ENCODE results near the gene UBB. TPM values are rescaled to one million over a fixed set of nuclear protein-coding genes. Genes with fewer than 3 reads are reported as not detected.
A peak's percentile ranks its signal among the peaks of the same experiment; 100 is the strongest.
"Not testable (repeated sequence)": the region's sequence is repeated elsewhere in the genome, so short reads cannot be mapped to it uniquely, and the experiment has no call there.

The UBB gene
- total RNA-seq, 1 donor from 2014 or later = 475 TPM

- ATAC-seq = peak; percentile 52
These were observed 3.0 kb upstream of the UBB start for GRCh38 chr17:16377941-16378341.

- peak; percentile 90 for ATAC-seq
These were observed 2.1 kb upstream of the UBB start for GRCh38 chr17:16378636-16379282.

DNA sequence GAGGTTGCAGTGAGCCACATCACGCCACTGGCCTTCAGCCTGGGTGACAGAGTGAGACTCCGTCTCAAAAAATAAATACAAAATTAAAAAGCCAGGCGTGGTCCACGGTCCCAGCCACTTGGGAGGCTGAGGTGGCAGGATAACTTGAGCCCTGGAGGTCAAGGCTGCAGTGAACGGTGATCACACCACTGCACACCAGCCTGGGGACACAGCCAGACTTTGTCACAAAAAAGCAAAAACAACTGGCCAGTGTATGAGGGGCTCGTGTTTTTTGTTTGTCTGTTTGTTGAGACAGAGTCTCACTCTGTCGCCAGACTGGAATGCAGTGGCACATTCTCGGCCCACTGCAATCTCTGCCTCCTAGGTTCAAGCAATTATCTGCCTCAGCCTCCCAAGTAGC lies 1.2 kb upstream of the UBB start:
- no peak for ATAC-seq

- no peak for ATAC-seq
These were observed 567 bp downstream of the UBB start for GRCh38 chr17:16381496-16381820.

GRCh38 chr17:16383216-16383615 lies 2.3 kb downstream of the UBB start:
- ATAC-seq = no peak

- ATAC-seq = no peak
These were observed 2.9 kb downstream of the UBB start for GRCh38 chr17:16383772-16384287.

- no peak for ATAC-seq
These were observed 3.7 kb downstream of the UBB start for GRCh38 chr17:16384557-16384956.

- ATAC-seq = peak; percentile 13
These were observed 5.2 kb downstream of the UBB start for GRCh38 chr17:16386126-16386507.

- ATAC-seq = no peak
These were observed 10.6 kb downstream of the UBB start for GRCh38 chr17:16391451-16391850.

DNA sequence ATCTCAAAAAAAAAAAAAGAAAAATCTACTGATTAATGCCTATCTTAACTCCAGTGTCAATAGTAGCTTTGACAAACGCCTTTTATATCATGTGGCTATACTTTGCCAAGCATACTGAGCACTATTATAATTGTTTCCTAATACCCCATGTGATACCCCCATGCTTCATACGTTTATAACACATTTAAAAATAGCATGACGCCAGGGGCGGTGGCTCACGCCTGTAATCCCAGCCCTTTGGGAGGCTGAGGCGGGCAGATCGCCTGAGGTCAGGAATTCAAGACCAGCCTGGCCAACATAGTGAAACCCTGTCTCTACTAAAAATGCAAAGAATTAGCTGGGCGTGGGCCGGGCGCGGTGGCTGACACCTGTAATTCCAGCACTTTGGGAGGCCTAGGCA lies 11.6 kb downstream of the UBB start:
- ATAC-seq = not testable (repeated sequence)

DNA sequence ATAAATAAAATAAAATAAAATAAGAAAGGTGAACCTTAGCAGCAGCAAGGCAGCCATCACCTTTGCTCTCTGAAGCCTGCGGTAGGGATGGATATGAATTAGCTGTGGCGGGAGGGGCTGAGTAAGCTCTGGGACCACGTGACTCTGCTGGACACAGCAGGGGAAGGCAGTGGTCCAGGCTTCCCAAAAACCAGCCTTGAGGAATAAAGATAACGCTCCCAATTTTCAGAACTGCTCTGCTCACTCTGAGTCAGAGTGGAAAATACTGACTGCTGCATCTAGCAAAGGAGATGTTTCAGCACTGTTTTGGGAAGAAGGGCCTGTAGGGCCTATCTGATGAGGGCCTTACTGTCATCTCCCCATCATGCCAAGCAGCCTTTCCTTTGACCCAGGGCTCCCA lies 15.0 kb downstream of the UBB start:
- not testable (repeated sequence) for ATAC-seq

DNA sequence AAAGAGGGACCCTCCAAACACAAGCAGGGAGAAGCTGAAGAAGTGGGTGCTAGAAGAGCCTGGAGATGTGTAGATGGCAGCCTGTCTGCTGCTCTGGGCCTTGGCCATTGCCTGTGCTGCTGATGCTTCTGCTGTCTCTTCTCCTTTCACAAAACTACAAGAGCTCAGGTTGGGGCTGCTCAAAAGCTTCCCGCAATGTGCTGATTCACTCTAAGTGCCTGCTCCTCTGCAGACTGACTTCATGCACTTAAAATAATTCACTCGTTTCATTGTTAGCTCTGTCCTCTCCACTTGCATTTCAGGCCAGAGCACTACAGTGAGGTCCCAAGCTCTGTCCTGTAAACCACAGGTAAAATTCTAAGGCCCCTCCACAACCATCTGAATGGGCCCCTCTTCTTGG lies 15.8 kb downstream of the UBB start:
- ATAC-seq = not testable (repeated sequence)

DNA sequence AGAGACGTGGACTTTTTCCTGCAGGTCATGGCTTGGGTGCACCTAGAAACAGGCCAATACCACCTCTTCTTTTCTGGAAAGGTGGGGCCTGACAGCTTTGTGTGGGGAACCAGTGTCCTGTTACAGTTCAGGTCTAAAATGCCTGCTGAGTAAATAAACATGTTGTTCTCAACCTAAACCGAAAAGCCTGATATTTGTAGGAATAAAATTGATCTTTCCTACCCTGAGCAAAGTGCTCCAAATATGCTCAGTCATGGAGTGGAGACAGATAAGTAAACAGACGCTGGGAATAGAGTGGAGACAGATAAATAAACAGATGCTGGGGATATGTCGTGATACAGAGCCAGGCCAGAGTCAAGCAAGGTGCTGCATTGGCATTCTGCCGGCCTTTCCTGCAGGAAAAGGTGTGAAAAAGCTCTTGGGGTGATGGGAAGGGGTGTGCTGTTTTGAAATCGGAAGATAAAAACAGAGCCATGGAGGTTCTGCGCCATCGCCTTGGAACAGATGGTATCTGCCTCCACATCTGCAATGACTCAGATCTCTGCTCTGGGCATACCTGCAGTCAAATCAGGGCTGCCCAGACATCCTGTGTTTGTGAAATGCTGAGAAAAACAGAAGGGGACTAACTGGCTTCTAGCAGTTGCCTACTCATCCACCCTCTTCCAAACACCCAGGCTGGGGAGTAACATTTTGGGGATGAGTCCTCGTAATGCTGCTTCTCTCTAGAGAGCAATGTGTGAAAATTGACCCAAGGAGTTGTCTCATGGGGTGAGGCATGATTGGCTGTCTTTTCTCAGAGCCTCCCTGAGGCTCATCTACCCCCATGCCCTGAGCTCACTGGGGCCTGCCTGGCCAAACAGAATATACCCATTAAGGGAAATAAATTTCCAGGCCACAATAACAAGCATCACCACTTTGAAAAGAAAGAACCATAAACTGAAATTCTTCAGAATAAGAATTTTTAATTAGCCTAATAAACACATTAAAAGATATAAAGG lies 17.7 kb downstream of the UBB start:
- peak; percentile 35 for ATAC-seq

DNA sequence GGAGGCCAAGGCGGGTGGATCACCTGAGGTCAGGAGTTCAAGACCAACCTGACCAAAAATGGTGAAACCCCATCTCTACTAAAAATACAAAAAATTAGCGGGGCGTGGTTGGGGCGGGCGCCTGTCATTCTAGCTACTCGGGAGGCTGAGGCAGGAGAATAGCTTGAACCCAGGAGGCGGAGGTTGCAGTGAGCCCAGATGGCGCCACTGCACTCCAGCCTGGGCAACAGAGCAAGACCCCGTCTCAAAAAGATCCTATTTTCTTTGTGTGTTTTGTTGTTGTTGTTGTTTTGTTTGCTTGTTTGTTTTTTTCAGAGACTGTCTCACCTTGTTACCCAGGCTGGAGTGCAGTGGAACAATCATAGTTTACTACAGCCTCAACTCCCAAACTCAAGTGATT lies 23.0 kb downstream of the UBB start:
- ATAC-seq = not testable (repeated sequence)

DNA sequence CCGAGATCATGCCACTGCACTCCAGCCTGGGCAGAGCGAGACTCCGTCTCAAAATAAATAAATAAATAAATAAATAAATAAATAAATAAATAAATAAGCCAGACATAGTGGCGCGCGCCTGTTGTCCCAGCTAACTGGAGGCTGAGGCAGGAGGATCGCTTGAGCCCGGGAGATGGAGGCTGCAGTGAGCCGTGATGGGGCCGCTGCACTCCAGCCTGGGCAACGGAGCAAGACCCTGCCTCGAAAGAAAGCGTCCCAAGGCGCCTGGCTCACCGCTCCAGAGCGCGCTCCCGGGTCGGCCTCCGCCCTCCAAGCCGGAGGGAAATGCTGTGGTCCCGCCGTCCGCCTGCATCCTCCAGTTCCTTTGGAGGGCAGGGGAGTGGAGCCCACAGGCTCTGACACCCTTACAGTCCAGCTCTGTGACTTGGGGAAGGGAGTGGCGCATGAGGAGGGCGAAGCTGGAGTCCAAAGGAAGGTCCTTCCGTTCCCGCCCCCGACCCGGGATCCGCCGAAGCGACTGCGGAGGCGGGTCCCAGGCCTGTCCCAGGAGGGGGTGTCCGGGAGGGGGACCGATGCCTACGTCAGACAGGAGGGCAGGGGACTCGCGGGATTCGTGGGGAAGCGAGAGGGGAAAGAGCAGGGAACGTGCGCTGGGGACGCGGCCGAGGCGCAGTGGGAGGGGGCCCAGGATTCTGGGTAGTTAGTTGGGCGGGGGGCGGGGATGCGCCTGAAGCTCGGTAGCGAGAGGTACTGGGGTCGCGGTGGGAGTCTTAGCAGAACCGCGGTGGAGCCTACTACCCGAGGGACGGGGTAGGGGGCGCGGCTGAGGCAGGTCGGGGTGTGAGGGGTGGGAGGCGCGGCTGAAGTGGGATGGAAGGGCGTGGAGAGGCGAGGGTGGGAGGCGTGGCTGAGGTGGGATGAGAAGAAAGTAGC lies 26.1 kb downstream of the UBB start:
- ATAC-seq = peak; percentile 33

DNA sequence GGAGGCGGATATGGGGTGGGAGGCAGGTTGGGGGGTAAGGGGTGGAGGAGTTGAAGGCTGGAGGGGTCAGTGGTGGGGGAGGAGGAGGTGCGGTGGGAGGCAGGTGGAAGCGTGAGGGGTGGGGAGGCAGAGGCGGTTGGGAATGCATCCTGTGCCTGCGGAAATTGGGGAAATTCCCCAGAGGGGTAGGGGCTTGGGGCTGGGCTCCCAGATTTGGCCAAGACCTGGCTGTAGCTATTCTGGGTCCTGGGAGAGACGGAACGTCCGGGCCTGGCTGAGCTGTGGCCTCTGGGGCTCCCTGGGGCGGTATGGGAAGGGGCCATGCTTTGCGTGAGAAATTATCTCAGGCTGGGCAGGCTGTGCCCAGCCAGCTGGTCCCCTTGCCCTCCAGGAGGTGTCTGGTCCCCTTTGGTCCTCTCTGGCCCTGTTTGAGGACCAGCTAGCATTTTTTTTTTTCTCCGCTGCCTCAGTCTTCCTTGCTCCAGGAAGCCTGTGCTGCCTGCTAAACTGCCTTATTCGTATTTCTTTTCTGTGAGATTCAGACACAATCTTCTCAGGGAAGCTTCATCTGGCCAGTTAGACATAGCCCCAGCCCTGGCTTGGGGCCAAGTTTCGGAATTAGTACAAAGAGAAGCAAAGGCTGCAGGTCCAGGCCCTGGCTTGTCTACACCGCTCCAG lies 27.2 kb downstream of the UBB start:
- peak; percentile 44 for ATAC-seq

DNA sequence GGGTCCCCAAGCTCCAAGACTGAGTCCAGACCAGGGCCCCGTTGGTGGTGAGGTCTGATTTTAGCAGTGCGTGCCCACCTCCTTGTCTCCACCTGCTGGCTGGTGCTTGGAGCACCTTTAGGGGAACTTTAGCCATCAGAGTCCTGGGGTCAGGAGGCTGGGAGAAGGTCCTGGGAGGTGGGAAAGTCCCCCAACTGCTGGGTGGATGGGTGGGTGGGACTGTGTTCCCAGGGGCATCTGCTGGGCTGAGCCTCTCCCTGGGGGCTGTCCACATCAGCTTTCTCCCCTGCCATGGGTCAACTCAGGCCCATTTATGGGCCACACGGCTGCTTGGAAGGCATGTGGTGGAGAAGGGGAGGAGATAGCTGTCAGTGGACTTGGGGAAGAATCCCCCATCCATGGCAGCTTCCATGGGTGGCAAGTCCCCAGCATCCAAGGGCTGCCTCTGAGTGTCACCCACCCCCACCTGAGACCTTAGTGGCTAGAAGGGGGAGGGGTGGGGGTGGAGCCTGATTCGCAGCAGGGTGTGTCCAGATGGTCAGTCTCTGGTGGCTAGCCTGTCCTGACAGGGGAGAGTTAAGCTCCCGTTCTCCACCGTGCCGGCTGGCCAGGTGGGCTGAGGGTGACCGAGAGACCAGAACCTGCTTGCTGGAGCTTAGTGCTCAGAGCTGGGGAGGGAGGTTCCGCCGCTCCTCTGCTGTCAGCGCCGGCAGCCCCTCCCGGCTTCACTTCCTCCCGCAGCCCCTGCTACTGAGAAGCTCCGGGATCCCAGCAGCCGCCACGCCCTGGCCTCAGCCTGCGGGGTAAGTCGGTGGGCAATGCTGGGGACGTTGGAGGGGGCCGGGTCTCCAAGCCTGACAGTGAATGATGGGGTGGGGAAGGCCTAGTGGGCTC lies 34.4 kb downstream of the UBB start, which contains the start of gene TRPV2:
Gene TRPV2, plus strand, starts transcription at position 541 of the 894 bp plus-strand sequence. CDS start 2,098 bp downstream, outside the sequence.
- peak; percentile 25 for ATAC-seq

GRCh38 chr17:16417399-16417798 lies 36.5 kb downstream of the UBB start:
- no peak for ATAC-seq

DNA sequence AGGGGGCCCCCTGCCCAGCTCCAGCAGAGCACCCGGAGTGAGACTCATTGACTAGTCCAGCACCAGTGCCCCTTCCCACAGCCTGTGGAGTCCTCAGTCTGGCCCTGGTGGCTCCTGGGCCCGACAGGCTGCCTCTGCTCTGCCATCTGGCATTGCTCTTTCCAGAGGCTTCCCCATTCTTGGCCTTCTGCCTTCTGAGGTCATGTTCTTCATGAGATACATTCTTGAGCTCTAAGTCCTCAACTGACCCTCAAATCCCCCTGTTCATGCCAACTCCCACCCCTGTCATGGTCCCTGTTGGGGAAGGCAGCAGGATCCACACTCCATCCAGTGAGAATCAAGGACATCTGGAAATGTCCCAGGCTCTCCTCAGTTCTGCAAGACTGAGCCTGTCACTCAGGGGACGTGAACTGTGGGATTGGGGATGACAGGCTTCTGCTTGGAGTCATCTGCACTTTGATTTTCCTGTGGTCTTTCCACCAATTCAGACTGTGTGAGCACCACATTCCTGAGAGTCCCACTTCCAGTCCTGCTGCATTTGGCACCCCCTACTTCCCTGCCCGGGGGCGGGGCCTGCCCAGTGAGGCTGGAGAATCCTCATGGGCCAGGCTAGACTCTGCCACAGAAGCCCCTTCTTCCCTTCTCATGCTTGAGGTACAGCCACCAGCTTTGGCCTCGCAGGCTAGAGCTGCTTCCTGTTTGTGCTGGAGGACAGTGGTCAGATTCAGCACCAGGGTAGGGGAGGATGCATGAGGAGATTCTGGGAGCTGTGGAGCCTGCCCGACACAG lies 37.2 kb downstream of the UBB start:
- no peak for ATAC-seq

DNA sequence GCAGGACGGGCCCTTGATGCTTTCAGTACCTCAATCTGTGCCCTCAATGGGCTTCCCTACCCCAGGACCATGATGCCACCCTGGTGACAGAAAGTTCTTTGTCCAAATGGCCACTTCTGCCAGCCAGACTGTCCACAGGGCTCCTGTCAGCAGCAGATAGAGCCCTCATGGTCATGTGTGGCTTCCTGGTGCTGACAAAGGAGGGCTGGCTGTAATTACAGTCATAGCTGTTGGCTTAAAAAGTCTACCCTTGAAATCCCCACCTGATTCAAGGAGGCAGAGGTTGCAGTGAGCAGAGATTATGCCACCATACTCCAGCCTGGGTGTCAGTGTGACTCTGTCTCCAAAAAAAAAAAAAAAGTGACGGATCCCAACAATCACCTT lies 37.8 kb downstream of the UBB start:
- ATAC-seq = no peak

All from esophagus mucosa (tissue), 1 donor.